GM19025 (cell line): Measurements from ENCODE around the gene CLTCL1.
"Not testable (repeated sequence)": the region's sequence is repeated elsewhere in the genome, so short reads cannot be mapped to it uniquely, and the experiment has no call there.

Experiments
- ATAC-seq: cut with Tn5 transposase; IDR thresholded peaks from one replicate; pipeline ENCODE4 v1.9.1; 2021; ENCODE audit warnings: mild to moderate bottlenecking, low read depth, moderate library complexity; ENCODE audit not compliant: unreplicated experiment

The CLTCL1 gene

GRCh38 chr22:19158649-19159048 is 132.9 kb downstream of the CLTCL1 start:
- ATAC-seq = not testable (repeated sequence)

GRCh38 chr22:19156109-19156508 is 135.4 kb downstream of the CLTCL1 start:
- ATAC-seq = not testable (repeated sequence)

- no peak for ATAC-seq
Measured at GRCh38 chr22:19152942-19153883, 138.3 kb downstream of the CLTCL1 start.

- ATAC-seq = no peak
Measured at GRCh38 chr22:19151329-19152191, 140.0 kb downstream of the CLTCL1 start.

GRCh38 chr22:19150482-19151328 is 140.8 kb downstream of the CLTCL1 start:
- no peak for ATAC-seq

- ATAC-seq = no peak
Measured at GRCh38 chr22:19149991-19150390, 141.5 kb downstream of the CLTCL1 start, which contains the start of gene GSC2. Gene GSC2, minus strand, starts transcription at chr22:19150292. Its CDS starts 9 bp downstream, at chr22:19150283.

- no peak for ATAC-seq
Measured at GRCh38 chr22:19149047-19149883, 142.3 kb downstream of the CLTCL1 start.

- no peak for ATAC-seq
Measured at GRCh38 chr22:19148417-19149046, 143.0 kb downstream of the CLTCL1 start.

- ATAC-seq = no peak
Measured at GRCh38 chr22:19147195-19147780, 144.2 kb downstream of the CLTCL1 start.

GRCh38 chr22:19146215-19146968 is 145.1 kb downstream of the CLTCL1 start:
- ATAC-seq = no peak

GRCh38 chr22:19143967-19144400 is 147.5 kb downstream of the CLTCL1 start:
- ATAC-seq = no peak

GRCh38 chr22:19143212-19143611 is 148.3 kb downstream of the CLTCL1 start:
- ATAC-seq = no peak

- ATAC-seq = no peak
Measured at GRCh38 chr22:19142394-19142793, 149.1 kb downstream of the CLTCL1 start.

GRCh38 chr22:19139974-19140373 is 151.5 kb downstream of the CLTCL1 start:
- no peak for ATAC-seq

- no peak for ATAC-seq
Measured at GRCh38 chr22:19139001-19139356, 152.5 kb downstream of the CLTCL1 start.

- ATAC-seq = no peak
Measured at GRCh38 chr22:19138217-19139000, 153.1 kb downstream of the CLTCL1 start.
